Left renal cortex interstitium (tissue), 4 donors: ENCODE results near the gene SH3PXD2A. TPM values are rescaled to one million over a fixed set of nuclear protein-coding genes. Genes with fewer than 3 reads are reported as not detected.

ENCODE experiments used
- DNase-seq, 4 donors: peaks; one replicate each; pipeline ENCODE4 v3.0.0-alpha.2; 2013; ENCODE audit warnings: low read depth in 4 of 4, low spot score in 2 of 4, missing footprints in 1 of 4
- polyA plus RNA-seq, 4 donors: library from polyadenylated mRNA; unstranded; fragments of 120-200 nt; gene quantifications; one replicate each; pipeline ENCODE4 v1.2.1, GENCODE V29; 2013; ENCODE audit not compliant: insufficient read length in 4 of 4

Gene SH3PXD2A
- polyA plus RNA-seq, 4 donors = 27.6 to 35.5 (median 29.4) TPM

- no peak for DNase-seq
Observed at GRCh38 chr10:103580011-103580410, 275.4 kb downstream of the SH3PXD2A start.

GRCh38 chr10:103578782-103579382, 276.5 kb downstream of the SH3PXD2A start:
- DNase-seq = no peak

- DNase-seq = no peak
Observed at GRCh38 chr10:103576862-103577261, 278.5 kb downstream of the SH3PXD2A start.

- DNase-seq = no peak
Observed at GRCh38 chr10:103576076-103576471, 279.3 kb downstream of the SH3PXD2A start.

GRCh38 chr10:103575416-103576075, 279.8 kb downstream of the SH3PXD2A start:
- DNase-seq = no peak

GRCh38 chr10:103574097-103575061, 281.0 kb downstream of the SH3PXD2A start:
- no peak for DNase-seq

GRCh38 chr10:103573205-103573487, 282.2 kb downstream of the SH3PXD2A start:
- no peak for DNase-seq

GRCh38 chr10:103572347-103573204, 282.8 kb downstream of the SH3PXD2A start:
- DNase-seq = no peak

GRCh38 chr10:103571656-103571975, 283.8 kb downstream of the SH3PXD2A start:
- DNase-seq = no peak

- no peak for DNase-seq
Observed at GRCh38 chr10:103570844-103571655, 284.3 kb downstream of the SH3PXD2A start.

GRCh38 chr10:103569896-103570295, 285.5 kb downstream of the SH3PXD2A start:
- DNase-seq = peak in 1 of 4 donors; percentile 31

- no peak for DNase-seq
Observed at GRCh38 chr10:103568505-103568904, 286.9 kb downstream of the SH3PXD2A start.

GRCh38 chr10:103566536-103566935, 288.8 kb downstream of the SH3PXD2A start:
- no peak for DNase-seq

GRCh38 chr10:103564776-103565520, 290.4 kb downstream of the SH3PXD2A start:
- no peak for DNase-seq

GRCh38 chr10:103564116-103564501, 291.3 kb downstream of the SH3PXD2A start:
- DNase-seq = no peak

- DNase-seq = no peak
Observed at GRCh38 chr10:103563231-103564115, 291.9 kb downstream of the SH3PXD2A start.

GRCh38 chr10:103562383-103562782, 293.0 kb downstream of the SH3PXD2A start:
- no peak for DNase-seq

- DNase-seq = no peak
Observed at GRCh38 chr10:103560886-103561285, 294.5 kb downstream of the SH3PXD2A start.
